Liver (tissue), 9 donors: ENCODE results near the gene ASB13. TPM values are rescaled to one million over a fixed set of nuclear protein-coding genes. Genes with fewer than 3 reads are reported as not detected.
"Not testable (repeated sequence)": the region's sequence is repeated elsewhere in the genome, so short reads cannot be mapped to it uniquely, and the experiment has no call there.

ENCODE experiments used
- DNase-seq: peaks from one replicate; pipeline ENCODE4 v3.0.0-alpha.2; 2017; ENCODE audit warnings: low spot score
- H3K27ac ChIP-seq, 2 donors: one replicate each; pipeline ENCODE4 v1.7.0; 2013; ENCODE audit warnings: inconsistent platforms in 2 of 2, low read length in 2 of 2, control low read depth in 1 of 2, low read depth in 1 of 2, mild to moderate bottlenecking in 1 of 2
- H3K27me3 ChIP-seq, 4 donors: one replicate each; pipeline versions ENCODE4 v1.6.1 to v1.7.0; 2013; ENCODE audit warnings: low read length in 3 of 4, inconsistent platforms in 1 of 4, mild to moderate bottlenecking in 1 of 4, moderate library complexity in 1 of 4; ENCODE audit not compliant: control insufficient read depth in 4 of 4, insufficient read depth in 4 of 4
- H3K36me3 ChIP-seq, 4 donors: one replicate each; pipeline versions ENCODE4 v1.6.1 to v1.7.0; 2013; ENCODE audit warnings: low read length in 3 of 4, mild to moderate bottlenecking in 3 of 4, low read depth in 1 of 4, moderate library complexity in 1 of 4; ENCODE audit not compliant: control insufficient read depth in 4 of 4, insufficient read depth in 3 of 4
- H3K4me1 ChIP-seq, 4 donors: one replicate each; pipeline versions ENCODE4 v1.6.1 to v1.7.0; 2013; ENCODE audit warnings: low read length in 3 of 4, mild to moderate bottlenecking in 3 of 4, moderate library complexity in 1 of 4; ENCODE audit not compliant: control insufficient read depth in 4 of 4, insufficient read depth in 4 of 4
- H3K4me3 ChIP-seq, 3 donors: one replicate each; pipeline versions ENCODE4 v1.6.1 to v1.7.0; 2013; ENCODE audit warnings: low read length in 3 of 3, control low read depth in 1 of 3, low read depth in 1 of 3, mild to moderate bottlenecking in 1 of 3
- H3K9ac ChIP-seq, 2 donors: one replicate each; pipeline ENCODE4 v1.7.0; 2013; ENCODE audit warnings: low read length in 2 of 2, mild to moderate bottlenecking in 2 of 2, moderate library complexity in 2 of 2, control low read depth in 1 of 2, low read depth in 1 of 2
- H3K9me3 ChIP-seq, 4 donors: one replicate each; pipeline versions ENCODE4 v1.6.1 to v1.7.0; 2013; ENCODE audit warnings: low read length in 3 of 4; ENCODE audit not compliant: control insufficient read depth in 4 of 4
- EGR1 ChIP-seq, 2 donors: IDR thresholded peaks; 2 replicates each; pipeline ENCODE4 v1.6.1; 2016 to 2018; ENCODE audit warnings: antibody characterized with exemption in 2 of 2, low read depth in 2 of 2
- FOXA1 ChIP-seq: IDR thresholded peaks from 2 replicates; pipeline ENCODE4 v1.6.1; 2016; ENCODE audit warnings: antibody characterized with exemption
- GABPA ChIP-seq, 2 donors: IDR thresholded peaks in 1 of 2; conservative IDR thresholded peaks in 1 of 2; 2 replicates each; pipeline ENCODE4 v1.6.1; 2016; ENCODE audit warnings: antibody characterized with exemption in 2 of 2, mild to moderate bottlenecking in 1 of 2, moderate library complexity in 1 of 2
- HNF4A ChIP-seq, 2 donors: conservative IDR thresholded peaks; 2 replicates each; pipeline ENCODE4 v1.6.1; 2016; ENCODE audit warnings: antibody characterized with exemption in 2 of 2, mild to moderate bottlenecking in 2 of 2
- HNF4G ChIP-seq: IDR thresholded peaks from 2 replicates; pipeline ENCODE4 v1.6.1; 2016; ENCODE audit warnings: antibody characterized with exemption
- JUND ChIP-seq, 2 donors: IDR thresholded peaks; 2 replicates each; pipeline ENCODE4 v1.6.1; 2016; ENCODE audit warnings: antibody characterized with exemption in 2 of 2
- MAX ChIP-seq: IDR thresholded peaks from 2 replicates; pipeline ENCODE4 v1.6.1; 2016; ENCODE audit warnings: antibody characterized with exemption
- NR2F2 ChIP-seq: IDR thresholded peaks from 2 replicates; pipeline ENCODE4 v1.6.1; 2016; ENCODE audit warnings: antibody characterized with exemption
- RAD21 ChIP-seq, 2 donors: IDR thresholded peaks; 2 replicates each; pipeline ENCODE4 v1.6.1; 2016; ENCODE audit warnings: antibody characterized with exemption in 2 of 2, mild to moderate bottlenecking in 2 of 2
- REST ChIP-seq: IDR thresholded peaks from 2 replicates; pipeline ENCODE4 v1.6.1; 2016; ENCODE audit warnings: antibody characterized with exemption, mild to moderate bottlenecking
- RXRA ChIP-seq, 2 donors: IDR thresholded peaks; 2 replicates each; pipeline ENCODE4 v1.6.1; 2017 to 2018; ENCODE audit warnings: antibody characterized with exemption in 2 of 2, mild to moderate bottlenecking in 1 of 2
- SP1 ChIP-seq: IDR thresholded peaks from 2 replicates; pipeline ENCODE4 v1.6.1; 2018; ENCODE audit warnings: antibody characterized with exemption, mild to moderate bottlenecking
- TAF1 ChIP-seq: conservative IDR thresholded peaks from 2 replicates; pipeline ENCODE4 v1.6.1; 2016; ENCODE audit warnings: antibody characterized with exemption, mild to moderate bottlenecking
- YY1 ChIP-seq: IDR thresholded peaks from 2 replicates; pipeline ENCODE4 v1.6.1; 2016; ENCODE audit warnings: antibody characterized with exemption, mild to moderate bottlenecking
- ZBTB33 ChIP-seq: IDR thresholded peaks from 2 replicates; pipeline ENCODE4 v1.6.1; 2016; ENCODE audit warnings: antibody characterized with exemption
- WGBS: extraction: QIAGEN DNeasy Blood & Tissue Kit; methylation state at CpG from one replicate; pipeline ENCODE4 v1.1.7; 2013; 5-methylcytosine and 5-hydroxymethylcytosine counted together
- polyA plus RNA-seq, 2 donors: library from polyadenylated mRNA; stranded (reverse) in 1 of 2; unstranded in 1 of 2; fragments of 200-250 nt in 1 of 2; fragments of >200 nt in 1 of 2; fragmentation: Nextera tagmentation in 1 of 2; extraction: Ambion mirVana in 1 of 2; gene quantifications; one replicate each; pipeline versions ENCODE4 v1.2.1 to v1.2.3, GENCODE V29; 2013 to 2015
- total RNA-seq, 2 donors: library from RNA; depleted of rRNA; stranded (reverse); fragments of >200 nt; gene quantifications; one replicate each; pipeline ENCODE4 v1.2.3, GENCODE V29; 2014
- TF ChIP-seq, protein P1 (sequence below): fragments of 150-350 bp; IDR thresholded peaks from 2 replicates; pipeline ENCODE4 v1.5.1; 2017; ENCODE audit warnings: improper control_type of control experiment, low read depth, low read length; ENCODE audit not compliant: missing input control
- TF ChIP-seq, protein P2 (sequence below): IDR thresholded peaks from 2 replicates; pipeline ENCODE4 v1.6.1; 2016; ENCODE audit warnings: antibody characterized with exemption
- donor health status: healthy.
- donor health status: healthy.
- donor health status: healthy.
- donor health status: healthy.
- donor health status: healthy.

Gene ASB13
- total and polyA plus RNA-seq, 4 donors: 8.5 to 48.3 (median 42.5) TPM

DNA sequence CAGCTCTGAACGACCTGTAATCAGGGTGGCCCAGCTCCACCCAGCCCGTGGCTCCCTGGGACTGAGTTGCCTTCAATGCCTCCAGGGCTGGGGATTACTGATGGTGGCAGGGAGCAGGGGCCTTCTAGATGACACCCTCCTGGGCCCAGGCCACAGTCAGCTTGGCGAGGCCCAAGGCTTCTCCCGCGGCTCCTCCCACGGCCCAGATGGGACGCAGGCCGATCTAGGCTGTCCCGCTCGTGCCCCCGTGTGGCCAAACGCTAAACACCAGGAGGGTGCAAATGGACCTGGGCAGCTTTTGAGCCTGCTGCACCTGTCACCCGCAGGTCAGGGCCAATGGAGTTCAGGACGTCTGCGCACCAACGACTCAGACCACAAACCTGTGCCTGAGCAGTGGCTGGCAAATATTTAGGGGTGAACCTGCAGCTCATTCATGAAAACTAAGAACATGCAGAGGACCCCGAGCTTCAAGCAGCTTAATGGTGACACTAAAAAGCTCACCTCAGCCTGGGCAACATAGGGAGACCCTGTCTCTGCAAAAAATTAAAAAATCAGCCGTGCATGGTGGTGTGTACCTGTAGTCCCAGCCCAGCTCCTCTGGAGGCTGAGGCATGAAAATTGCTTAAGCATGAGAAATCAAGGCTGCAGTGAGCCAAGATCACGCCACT, 43.2 kb downstream of the ASB13 start (continued):
- TF ChIP-seq ZBTB33: no peak
- TF ChIP-seq RXRA (IDR thresholded peaks at IDR 0.05): peak; percentile 74 to 94
- no peak for TF ChIP-seq FOXA1

DNA sequence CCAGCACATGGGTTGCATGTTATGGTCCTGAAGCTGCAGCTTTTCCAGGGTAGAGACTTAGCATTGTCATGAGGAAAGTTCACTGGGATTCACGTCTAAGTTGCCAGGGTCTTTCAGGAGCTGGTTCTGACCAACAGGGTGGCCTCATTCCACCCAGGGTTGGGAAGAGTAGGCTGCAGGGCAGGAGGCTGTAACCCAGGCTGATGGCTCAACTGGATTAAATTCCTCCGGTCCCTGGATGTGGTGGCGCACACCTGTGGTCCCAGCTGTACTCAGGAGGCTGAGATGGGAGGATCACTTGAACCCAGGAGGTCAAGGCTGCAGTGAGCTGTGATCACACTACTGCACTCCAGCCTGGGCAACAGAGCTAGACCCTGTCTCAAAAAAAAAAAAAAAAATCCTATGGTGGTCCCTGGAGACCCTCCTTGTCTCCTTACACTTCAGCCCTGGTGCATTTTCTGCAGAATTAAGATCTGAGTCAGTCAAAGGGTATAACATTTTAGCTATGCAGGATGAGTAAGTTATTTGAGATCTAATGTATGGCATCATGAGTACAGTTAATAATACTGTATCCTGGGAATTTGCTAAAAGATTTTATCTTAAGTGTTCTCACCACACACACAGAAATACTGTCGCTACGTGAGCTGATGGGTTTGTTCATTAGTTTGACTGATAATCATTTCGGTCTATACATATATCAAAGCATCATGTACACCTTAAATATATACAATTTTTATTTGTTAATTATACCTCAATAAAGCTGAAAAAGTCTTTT, 44.0 kb downstream of the ASB13 start:
- DNase-seq: no peak
- Histone ChIP-seq H3K9ac (no peak overlapping the region), H3K36me3 (no peaks in the 10 kb centered on the region), H3K9me3 (no peaks in the 10 kb centered on the region), H3K4me3 (no peak overlapping the region), H3K4me1 (peaks cover 3 to 28% (median 21%) of the 10 kb centered on the region in 4 donors), H3K27ac (no peak overlapping the region), H3K27me3 (no peaks in the 10 kb centered on the region)
- WGBS: 97% methylated on average over 6 of the region's 6 CpGs
- TF ChIP-seq JUND (IDR thresholded peaks at IDR 0.05) (no peak), SP1 (no peak), HNF4A (conservative IDR thresholded peaks at IDR 0.05) (no peak), MAX (no peak), FOXA1 (no peak), TAF1 (no peak), EGR1 (IDR thresholded peaks at IDR 0.05; ENCODE audit: low read depth in 2 of 2) (no peak), RXRA (IDR thresholded peaks at IDR 0.05) (no peak), REST (no peak), RAD21 (IDR thresholded peaks at IDR 0.05) (no peak), HNF4G (no peak), GABPA (IDR thresholded peaks at IDR 0.05 in 1 of 2, conservative IDR thresholded peaks at IDR 0.05 in 1 of 2) (no peak), ZBTB33 (no peak), NR2F2 (no peak), YY1 (no peak)
- TF ChIP-seq, protein P1, sequence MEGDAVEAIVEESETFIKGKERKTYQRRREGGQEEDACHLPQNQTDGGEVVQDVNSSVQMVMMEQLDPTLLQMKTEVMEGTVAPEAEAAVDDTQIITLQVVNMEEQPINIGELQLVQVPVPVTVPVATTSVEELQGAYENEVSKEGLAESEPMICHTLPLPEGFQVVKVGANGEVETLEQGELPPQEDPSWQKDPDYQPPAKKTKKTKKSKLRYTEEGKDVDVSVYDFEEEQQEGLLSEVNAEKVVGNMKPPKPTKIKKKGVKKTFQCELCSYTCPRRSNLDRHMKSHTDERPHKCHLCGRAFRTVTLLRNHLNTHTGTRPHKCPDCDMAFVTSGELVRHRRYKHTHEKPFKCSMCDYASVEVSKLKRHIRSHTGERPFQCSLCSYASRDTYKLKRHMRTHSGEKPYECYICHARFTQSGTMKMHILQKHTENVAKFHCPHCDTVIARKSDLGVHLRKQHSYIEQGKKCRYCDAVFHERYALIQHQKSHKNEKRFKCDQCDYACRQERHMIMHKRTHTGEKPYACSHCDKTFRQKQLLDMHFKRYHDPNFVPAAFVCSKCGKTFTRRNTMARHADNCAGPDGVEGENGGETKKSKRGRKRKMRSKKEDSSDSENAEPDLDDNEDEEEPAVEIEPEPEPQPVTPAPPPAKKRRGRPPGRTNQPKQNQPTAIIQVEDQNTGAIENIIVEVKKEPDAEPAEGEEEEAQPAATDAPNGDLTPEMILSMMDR: no peak
- TF ChIP-seq, protein P2, sequence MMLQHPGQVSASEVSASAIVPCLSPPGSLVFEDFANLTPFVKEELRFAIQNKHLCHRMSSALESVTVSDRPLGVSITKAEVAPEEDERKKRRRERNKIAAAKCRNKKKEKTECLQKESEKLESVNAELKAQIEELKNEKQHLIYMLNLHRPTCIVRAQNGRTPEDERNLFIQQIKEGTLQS: no peak

- not testable (repeated sequence) for H3K4me3 ChIP-seq, H3K9ac ChIP-seq, H3K27ac ChIP-seq, DNase-seq, H3K36me3 ChIP-seq, H3K27me3 ChIP-seq, H3K9me3 ChIP-seq
- H3K4me1 ChIP-seq: peaks cover 3 to 20% (median 14%) of the 10 kb centered on the region in 4 donors
- WGBS: 81% methylated on average over 6 of the region's 6 CpGs
Measured at GRCh38 chr10:5621371-5621770, 45.0 kb downstream of the ASB13 start.
